ENCODE results near the gene LRRN2.

DNA sequence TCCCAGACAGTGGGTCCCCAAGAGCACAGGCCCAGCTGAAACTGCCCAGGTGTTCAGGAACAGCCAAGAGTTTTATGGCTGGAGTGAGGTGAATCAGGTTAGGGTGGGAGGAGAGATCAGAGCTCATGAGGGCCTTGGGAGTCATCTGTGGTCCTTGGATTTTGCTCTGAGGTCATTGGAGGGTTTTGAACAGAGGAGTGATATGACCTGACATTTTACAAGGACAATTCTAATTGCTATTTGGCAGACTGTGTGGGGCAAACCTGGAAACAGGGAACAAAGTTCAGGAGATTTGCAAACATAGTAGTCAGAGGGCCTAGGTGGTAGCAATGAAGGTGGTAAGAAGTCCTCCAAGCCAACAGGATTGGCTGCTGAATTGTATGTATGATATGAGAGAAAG is 31.1 kb upstream of the LRRN2 start:
- TF ChIP-seq, protein P1, sequence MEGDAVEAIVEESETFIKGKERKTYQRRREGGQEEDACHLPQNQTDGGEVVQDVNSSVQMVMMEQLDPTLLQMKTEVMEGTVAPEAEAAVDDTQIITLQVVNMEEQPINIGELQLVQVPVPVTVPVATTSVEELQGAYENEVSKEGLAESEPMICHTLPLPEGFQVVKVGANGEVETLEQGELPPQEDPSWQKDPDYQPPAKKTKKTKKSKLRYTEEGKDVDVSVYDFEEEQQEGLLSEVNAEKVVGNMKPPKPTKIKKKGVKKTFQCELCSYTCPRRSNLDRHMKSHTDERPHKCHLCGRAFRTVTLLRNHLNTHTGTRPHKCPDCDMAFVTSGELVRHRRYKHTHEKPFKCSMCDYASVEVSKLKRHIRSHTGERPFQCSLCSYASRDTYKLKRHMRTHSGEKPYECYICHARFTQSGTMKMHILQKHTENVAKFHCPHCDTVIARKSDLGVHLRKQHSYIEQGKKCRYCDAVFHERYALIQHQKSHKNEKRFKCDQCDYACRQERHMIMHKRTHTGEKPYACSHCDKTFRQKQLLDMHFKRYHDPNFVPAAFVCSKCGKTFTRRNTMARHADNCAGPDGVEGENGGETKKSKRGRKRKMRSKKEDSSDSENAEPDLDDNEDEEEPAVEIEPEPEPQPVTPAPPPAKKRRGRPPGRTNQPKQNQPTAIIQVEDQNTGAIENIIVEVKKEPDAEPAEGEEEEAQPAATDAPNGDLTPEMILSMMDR (IDR thresholded peaks at IDR 0.05), result no peak
- TF ChIP-seq POLR2A (IDR thresholded peaks at IDR 0.05) (no peak), EP300 (IDR thresholded peaks at IDR 0.05) (no peak)
